Activated naive CD4-positive, alpha-beta T cell treated with anti-CD3 and anti-CD28 coated beads, Interleukin-2, amount 50 U/mL, for 72 hours (primary cell): ENCODE results near the gene SARS1. TPM values are rescaled to one million over a fixed set of nuclear protein-coding genes. Genes with fewer than 3 reads are reported as not detected.

Experiments
- ATAC-seq, 2 donors: fragments of 150-1000 bp; cut with Tn5 transposase; 2 replicates each; pipeline ENCODE4 v1.10.0; 2021; ENCODE audit warnings: mild to moderate bottlenecking in 2 of 2, moderate library complexity in 2 of 2
- DNase-seq, 2 donors: peaks; one replicate each; pipeline ENCODE4 v3.0.0; 2021 to 2022; ENCODE audit warnings: low spot score in 2 of 2
- H3K27ac Mint-ChIP-seq, 2 donors: one replicate each; pipeline ENCODE4 v1.8.0; 2022; ENCODE audit warnings: mild to moderate bottlenecking in 2 of 2, mixed read lengths in 2 of 2
- H3K36me3 Mint-ChIP-seq, 2 donors: one replicate each; pipeline ENCODE4 v1.8.0; 2022; ENCODE audit warnings: mixed read lengths in 2 of 2
- H3K9me3 Mint-ChIP-seq, 2 donors: one replicate each; pipeline ENCODE4 v1.8.0; 2022; ENCODE audit warnings: mixed read lengths in 2 of 2
- total RNA-seq, 2 donors: library from RNA; stranded (reverse); gene quantifications; one replicate each; pipeline ENCODE4 v1.2.3, GENCODE V29; 2022

SARS1 gene
- total RNA-seq, 2 donors from 2014 or later = 179 to 273 TPM

DNA sequence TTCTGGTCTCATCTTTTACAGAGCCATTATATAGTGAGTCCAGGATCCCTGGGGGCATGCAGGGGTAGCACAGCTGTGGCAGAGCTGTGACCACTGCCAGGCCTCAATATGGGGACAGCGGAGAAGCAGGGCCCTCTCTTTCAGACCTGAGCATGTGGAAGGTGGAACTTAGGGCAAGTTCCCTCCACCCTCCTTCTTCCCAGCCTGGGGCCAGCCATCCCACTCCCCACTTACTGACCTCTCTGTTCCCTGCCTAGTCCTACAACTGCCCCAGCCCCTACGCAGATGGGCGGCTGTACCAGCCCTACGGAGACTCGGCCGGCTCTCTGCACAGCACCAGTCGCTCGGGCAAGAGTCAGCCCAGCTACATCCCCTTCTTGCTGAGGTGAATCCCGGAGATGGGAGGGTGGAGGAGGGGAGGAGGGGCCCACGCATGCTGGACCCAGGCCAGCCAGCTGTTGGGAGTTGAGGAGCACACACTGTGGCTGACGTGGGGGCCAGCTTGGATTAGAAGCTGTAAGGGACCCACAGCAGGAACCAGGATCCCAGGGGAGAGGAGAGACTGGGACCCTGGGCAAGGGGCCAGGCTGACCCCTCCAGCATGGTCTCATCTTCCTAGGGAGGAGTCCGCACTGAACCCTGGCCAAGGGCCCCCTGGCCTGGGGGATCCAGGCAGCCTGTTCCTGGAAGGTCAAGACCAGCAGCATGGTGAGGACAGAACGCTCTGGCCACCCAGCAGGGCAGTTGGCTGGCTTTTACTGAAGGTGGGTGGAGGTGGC lies 58.5 kb downstream of the SARS1 start:
- ATAC-seq (no peak), DNase-seq (no peak)
- Mint-ChIP-seq H3K27ac (no peak overlapping the region), H3K9me3 (no peaks in the 10 kb centered on the region), H3K36me3 (no peaks in the 10 kb centered on the region)

DNA sequence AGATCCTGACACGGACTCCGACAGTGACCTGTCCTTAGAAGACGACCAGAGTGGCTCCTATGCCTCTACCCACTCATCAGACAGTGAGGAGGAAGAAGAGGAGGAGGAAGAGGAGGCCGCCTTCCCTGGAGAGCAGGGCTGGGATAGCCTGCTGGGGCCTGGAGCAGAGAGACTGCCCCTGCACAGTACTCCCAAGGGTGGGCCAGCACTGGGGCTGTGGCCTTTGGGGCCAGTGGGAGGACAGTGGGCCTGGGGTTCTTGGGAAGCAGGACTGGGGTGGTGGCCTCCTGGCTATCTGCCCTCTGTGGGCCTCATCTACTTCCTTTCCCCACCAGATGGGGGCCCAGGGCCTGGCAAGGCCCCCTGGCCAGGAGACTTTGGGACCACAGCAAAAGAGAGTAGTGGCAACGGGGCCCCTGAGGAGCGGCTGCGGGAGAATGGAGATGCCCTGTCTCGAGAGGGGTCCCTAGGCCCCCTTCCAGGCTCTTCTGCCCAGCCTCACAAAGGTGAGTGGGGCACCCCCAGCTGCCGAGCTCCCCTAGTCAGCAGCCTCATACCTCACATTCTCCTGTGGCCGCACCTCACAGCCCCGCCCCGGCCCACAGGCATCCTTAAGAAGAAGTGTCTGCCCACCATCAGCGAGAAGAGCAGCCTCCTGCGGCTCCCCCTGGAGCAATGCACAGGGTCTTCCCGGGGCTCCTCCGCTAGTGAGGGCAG lies 59.3 kb downstream of the SARS1 start:
- no peak for DNase-seq
- no peak for ATAC-seq
- Mint-ChIP-seq H3K9me3 (no peaks in the 10 kb centered on the region), H3K36me3 (no peaks in the 10 kb centered on the region), H3K27ac (no peak overlapping the region)

DNA sequence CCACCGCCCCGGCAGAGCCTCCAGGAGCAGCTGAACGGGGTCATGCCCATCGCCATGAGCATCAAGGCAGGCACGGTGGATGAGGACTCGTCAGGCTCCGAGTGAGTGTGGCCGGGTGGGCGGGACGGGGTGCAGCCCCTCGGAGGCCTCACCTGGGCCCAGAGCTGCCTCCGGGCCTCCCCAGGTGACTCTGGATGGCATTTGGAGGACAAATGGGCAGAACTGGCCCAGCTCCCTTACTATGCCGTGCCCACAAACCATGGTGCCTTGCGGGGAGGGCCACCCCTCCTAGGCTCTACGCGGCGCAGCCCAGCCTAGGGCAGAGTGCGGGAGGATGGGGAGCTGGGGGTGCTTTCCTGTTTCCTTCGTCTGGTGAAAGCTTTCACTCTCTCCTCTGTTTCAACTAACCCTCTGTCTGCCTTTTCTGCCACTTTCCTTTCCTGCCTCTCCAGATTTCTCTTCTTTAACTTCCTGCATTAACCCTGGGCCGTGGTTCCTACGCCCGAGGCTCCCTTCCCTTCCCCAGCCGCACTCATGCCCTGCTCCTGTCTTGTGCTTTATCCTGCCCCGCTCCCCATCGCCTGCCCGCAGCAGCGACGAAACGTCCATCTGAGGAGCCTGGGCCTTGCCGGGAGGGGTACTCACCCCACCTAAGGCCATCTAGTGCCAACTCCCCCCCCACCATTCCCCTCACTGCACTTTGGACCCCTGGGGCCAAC lies 60.0 kb downstream of the SARS1 start:
- no peaks in the 10 kb centered on the region for H3K36me3 Mint-ChIP-seq
- peak overlapping the region in 1 of 2 donors; percentile 7 for H3K27ac Mint-ChIP-seq
- no peaks in the 10 kb centered on the region for H3K9me3 Mint-ChIP-seq
- ATAC-seq = no peak
- no peak for DNase-seq

DNA sequence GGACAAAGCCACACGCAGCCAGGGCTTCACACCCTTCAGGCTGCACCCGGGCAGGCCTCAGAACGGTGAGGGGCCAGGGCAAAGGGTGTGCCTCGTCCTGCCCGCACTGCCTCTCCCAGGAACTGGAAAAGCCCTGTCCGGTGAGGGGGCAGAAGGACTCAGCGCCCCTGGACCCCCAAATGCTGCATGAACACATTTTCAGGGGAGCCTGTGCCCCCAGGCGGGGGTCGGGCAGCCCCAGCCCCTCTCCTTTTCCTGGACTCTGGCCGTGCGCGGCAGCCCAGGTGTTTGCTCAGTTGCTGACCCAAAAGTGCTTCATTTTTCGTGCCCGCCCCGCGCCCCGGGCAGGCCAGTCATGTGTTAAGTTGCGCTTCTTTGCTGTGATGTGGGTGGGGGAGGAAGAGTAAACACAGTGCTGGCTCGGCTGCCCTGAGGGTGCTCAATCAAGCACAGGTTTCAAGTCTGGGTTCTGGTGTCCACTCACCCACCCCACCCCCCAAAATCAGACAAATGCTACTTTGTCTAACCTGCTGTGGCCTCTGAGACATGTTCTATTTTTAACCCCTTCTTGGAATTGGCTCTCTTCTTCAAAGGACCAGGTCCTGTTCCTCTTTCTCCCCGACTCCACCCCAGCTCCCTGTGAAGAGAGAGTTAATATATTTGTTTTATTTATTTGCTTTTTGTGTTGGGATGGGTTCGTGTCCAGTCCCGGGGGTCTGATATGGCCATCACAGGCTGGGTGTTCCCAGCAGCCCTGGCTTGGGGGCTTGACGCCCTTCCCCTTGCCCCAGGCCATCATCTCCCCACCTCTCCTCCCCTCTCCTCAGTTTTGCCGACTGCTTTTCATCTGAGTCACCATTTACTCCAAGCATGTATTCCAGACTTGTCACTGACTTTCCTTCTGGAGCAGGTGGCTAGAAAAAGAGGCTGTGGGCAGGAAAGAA lies 61.1 kb downstream of the SARS1 start:
- no peaks in the 10 kb centered on the region for H3K9me3 Mint-ChIP-seq

DNA sequence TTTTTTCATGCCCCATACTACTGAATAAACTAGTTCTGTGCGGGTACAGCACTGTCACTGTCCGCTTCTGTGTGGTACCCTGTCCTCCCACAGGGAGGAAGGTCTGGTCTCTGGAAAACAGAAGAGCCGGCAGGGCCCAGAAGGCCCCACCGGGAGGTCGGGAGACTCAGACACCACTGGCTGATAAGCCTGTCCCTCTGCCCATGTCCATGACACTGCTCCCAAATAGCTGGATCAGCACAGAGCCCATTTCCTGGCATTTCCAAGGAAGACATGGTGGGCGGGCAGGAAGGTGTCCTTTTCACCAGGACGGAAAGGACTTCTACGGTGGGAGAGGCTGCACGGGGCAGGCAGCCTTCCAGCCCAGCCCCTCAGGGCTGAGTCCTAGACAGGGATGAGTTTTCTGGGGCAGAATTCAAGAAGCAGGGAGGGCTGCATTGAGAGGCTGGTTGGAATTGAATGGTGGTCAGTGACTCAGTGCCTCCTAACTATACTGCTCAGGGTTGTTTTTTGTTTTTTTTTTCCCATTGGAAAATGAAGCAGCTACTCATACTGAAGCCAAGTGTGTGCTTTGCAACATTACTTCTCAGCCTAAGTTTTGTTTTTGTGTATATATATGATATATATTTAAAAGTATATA lies 62.1 kb downstream of the SARS1 start:
- H3K9me3 Mint-ChIP-seq = no peaks in the 10 kb centered on the region
- ATAC-seq = no peak
- no peaks in the 10 kb centered on the region for H3K36me3 Mint-ChIP-seq

More for the DNA sequence above, 61.1 kb downstream of the SARS1 start:
- no peak for DNase-seq
- Mint-ChIP-seq H3K36me3 (no peaks in the 10 kb centered on the region), H3K27ac (peak overlapping the region in 1 of 2 donors; percentile 50)
- ATAC-seq = no peak

DNA sequence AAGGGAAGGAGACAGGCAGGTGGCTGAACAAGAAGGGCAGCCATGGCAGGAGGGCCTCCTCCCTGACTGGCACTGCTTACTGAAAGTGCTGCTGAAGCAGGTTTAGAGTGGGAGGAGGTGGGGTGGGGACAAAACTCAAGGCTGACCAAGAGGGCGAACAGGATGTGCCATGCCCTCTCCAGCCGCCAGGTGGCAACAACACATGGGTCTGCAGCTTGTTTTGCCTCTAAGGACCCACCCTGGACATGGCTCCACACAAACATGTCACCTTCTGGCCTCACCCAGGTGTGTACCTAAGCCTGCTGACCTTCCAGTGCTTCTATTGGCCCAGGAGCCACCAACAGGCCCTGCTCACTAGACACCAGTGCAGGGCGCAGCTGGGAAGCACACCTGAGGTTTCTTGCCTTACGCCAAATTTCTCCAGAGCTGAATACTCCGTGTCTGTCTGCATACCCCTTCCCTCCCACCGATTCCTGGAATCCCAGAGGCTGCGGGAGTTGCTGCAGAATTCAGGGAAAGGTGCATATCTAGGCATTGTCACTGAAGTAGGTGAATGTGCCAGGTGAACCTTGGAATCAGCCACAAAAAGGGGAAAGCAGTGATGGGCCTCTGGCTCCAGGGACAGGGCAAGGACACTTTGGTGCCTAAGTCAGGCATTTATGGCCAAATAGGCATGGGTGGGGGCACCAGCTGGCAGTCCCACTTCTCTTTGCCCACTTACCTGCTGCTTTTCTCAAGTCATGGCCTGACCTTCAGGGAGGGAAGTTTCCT lies 63.9 kb downstream of the SARS1 start:
- Mint-ChIP-seq H3K36me3 (peaks cover 0 to 2% of the 10 kb centered on the region in 2 donors), H3K27ac (no peak overlapping the region), H3K9me3 (no peaks in the 10 kb centered on the region)
- peak; percentile 81 to 82 for ATAC-seq
- peak; percentile 72 to 77 for DNase-seq

More for the DNA sequence above, 62.1 kb downstream of the SARS1 start:
- H3K27ac Mint-ChIP-seq = peak overlapping the region in 1 of 2 donors; percentile 50
- no peak for DNase-seq

DNA sequence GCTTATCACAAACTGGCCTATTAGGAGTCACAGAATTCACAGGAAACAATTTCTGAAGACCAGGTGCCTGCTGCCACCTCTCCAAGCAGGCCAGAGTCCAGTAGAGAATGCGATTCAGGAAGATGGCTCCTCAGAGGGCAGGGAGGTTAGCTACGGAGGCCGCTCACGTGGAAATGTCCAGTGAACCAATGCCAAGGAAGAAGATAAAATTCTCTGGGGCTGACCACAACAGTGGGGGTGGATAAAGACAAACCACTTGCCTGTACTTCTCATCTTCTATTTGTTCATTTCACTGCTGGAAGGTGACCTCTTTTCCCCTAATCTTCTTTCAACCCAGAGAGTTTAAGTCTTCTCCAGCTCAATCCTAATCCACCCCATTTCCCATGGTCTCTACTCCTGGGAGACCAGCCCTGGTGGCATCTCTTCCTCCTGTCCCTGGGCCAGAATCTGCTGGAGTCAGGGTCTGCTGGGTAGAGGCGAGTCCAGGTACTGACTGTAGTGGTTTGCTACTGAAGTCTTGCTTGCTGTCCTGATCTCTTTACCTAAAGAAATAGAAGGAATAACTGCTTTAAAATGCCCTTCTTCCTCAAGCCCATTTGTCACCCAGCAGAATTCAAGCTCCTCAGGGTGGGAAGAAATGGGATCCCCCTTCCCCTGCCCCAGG lies 66.0 kb downstream of the SARS1 start:
- DNase-seq = no peak
- Mint-ChIP-seq H3K36me3 (peaks cover 0 to 8% of the 10 kb centered on the region in 2 donors), H3K9me3 (no peaks in the 10 kb centered on the region), H3K27ac (no peak overlapping the region)
- no peak for ATAC-seq

DNA sequence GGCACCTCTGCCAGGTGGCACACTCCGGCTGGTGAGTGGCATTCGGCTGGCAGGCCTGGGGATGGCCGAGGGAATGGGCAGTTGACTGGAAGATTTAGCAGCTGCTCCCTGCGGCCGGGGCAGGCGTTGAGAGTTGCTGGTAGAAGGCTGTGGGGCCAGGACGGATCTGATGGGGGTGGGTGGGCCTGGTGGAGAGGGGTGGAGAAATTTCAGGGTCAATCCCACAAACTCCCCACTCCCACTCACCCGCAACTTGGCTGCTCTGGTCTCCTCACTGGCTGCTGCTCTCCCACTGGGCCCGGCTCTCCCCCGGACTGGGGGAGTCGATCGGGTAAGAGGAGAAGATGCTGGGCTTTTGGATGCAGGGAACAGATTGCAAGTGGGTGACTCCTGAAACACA lies 67.1 kb downstream of the SARS1 start:
- DNase-seq (no peak), ATAC-seq (no peak)
- peaks cover 0 to 8% of the 10 kb centered on the region in 2 donors for H3K36me3 Mint-ChIP-seq
- no peaks in the 10 kb centered on the region for H3K9me3 Mint-ChIP-seq
- no peak overlapping the region for H3K27ac Mint-ChIP-seq

DNA sequence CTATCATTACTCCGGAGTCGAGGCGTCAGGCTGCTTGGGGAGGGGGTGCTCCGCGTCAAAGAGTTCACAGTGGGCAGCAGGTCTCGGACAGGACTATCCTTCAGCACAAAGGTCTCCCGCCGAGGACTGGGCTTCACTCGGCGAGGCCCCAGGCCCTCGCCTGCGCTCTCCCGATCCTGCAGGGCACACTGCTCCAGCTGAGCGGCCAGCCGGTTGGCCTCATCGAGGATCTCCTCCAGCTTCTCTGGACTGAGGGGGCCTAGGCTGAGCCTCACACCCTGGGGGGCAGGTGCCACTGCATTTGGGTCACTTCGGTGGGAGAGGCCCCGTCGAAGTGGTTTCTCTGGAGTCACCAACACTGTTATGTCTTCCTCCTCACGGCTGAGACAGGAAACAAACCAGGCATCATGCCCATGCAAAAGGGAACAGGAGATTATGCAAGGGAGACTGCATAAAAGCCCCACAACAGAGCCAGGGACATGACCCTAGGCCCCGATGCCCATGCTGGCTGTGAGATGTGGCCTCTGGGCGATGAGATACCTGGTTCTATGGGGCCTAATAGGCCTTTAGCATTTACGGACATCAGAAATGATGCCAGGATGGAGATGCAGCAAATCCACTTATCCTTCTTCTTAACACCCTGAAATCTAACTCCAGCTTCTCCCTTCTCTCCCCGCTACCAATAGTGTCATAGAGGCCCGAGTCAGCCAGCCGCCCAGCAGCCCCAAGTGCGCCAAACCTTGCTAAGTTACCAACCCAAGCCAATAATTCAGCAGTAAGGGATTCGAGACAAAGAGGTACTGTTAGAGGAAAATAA lies 68.2 kb downstream of the SARS1 start:
- ATAC-seq (no peak), DNase-seq (no peak)
- no peaks in the 10 kb centered on the region for H3K9me3 Mint-ChIP-seq
- H3K36me3 Mint-ChIP-seq = peaks cover 0 to 8% of the 10 kb centered on the region in 2 donors
- H3K27ac Mint-ChIP-seq = no peak overlapping the region

DNA sequence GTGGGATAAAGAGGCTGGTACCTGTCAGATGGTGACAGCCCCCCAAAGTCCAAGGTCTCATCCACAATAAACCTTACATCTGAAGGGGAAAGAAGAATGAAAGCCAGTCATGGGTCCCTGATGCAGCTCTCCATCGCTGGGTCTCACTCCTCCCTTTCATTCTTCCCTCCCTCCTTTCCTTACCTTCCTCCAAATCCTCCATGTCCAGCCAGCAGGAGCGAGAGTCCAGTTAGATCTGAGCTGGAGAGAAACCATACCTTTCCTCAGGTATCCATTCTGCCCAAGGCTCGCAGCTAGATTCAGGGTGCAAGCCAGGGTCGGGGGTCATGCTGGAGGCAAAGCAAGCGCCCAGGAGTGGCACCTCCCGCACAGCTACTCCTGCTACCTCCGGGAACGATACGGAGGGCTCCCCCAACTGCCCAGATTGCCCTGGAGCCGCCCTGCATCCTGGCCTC lies 68.8 kb downstream of the SARS1 start:
- peaks cover 0 to 8% of the 10 kb centered on the region in 2 donors for H3K36me3 Mint-ChIP-seq
- H3K9me3 Mint-ChIP-seq = no peaks in the 10 kb centered on the region
- H3K27ac Mint-ChIP-seq = peak overlapping the region; percentile 72 to 96
- DNase-seq (no peak), ATAC-seq (no peak)

DNA sequence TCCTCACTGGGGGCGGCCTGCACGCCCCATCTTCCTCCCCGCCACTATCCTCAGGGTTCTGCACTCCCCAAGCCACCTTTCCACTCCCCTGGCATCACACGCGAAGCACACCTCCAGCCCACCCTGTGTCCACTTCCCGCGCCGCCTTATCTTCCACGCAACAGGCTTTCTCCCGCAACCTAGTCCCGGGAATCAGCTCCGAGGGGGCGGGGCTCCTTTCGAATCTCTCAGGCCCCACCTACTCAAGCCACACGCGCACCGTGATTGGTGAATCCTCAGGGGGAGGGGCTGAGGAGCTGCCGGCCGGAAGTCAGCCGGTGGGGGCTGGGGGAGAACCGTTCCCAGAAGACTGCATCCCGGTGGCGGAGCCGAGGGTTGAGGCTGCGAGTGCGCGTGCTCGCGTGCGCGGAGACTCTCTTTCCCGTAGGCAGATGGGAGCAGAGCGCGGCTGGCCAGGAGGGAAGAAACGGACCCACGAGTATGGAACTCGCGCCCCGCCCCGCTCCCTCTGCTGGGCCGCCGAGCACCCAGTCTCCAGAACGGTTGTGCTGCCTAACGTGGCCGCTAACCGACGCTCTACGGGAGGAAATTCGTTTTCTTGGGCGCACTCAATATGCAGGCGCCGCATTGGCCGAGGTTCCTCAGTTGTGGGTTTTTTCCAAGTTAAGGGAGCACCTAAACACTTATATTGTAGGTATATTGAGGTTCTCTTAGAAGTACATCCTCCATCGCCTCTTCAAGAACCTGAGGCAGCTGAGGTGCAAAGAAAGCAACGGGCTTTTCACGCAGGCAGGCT lies 69.4 kb downstream of the SARS1 start, which contains the start of gene PSRC1:
Gene PSRC1, minus strand, starts transcription at position 194 of the 796 bp plus-strand sequence.
- Mint-ChIP-seq H3K9me3 (no peaks in the 10 kb centered on the region), H3K27ac (peak within 1 kb of the TSS; percentile 72 to 96), H3K36me3 (peaks cover 0 to 8% of the 10 kb centered on the region in 2 donors)
- DNase-seq (peak; percentile 89 to 93), ATAC-seq (peak; percentile 97 to 98)

DNA sequence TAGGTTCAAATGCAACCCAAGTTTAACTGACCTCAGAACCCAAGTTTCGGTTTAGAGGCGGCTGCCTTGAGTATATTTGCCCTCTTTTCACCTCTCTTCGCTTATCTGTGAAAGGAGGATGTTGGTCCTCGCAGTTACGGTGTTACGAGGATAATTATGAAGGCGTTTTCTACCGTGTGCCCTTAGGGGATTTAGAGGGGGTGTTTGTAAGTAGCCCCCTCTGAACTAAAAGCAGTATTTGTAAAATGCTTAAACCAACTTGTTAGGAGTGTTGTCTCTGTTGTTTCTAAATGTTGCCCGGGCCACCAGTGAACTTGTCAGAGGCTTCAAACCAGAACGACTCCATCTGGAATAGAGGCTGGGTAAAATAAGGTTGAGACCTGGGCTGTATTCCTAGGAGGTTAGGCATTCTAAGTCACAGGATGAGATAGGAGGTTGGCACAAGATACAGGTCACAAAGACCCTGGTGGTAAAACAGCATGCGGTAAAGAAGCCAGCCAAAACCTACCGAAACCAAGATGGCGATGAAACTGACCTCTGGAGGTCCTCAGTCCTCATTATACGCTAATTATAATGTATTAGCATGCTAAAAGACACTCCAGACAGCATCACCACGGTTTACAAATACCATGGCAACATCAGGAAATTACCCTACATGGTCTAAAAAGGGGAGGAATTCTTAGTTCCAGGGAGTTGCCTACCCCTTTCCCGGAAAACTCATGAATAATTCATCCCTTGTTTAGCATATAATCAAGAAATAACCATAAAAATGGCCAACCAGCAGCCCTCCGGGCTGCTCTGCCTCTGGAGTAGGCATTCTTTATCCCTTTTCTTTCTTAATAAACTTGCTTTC lies 70.3 kb downstream of the SARS1 start:
- H3K9me3 Mint-ChIP-seq = no peaks in the 10 kb centered on the region
- peak in 1 of 2 donors; percentile 34 for ATAC-seq
- H3K36me3 Mint-ChIP-seq = peaks cover 0 to 8% of the 10 kb centered on the region in 2 donors
- DNase-seq = no peak
- peak overlapping the region in 1 of 2 donors; percentile 72 for H3K27ac Mint-ChIP-seq
